SK-N-SH (cell line): ENCODE results near the gene SDK1.
"Not testable (repeated sequence)": the region's sequence is repeated elsewhere in the genome, so short reads cannot be mapped to it uniquely, and the experiment has no call there.

Experiments used
- EP300 ChIP-seq, 2 experiments: IDR thresholded peaks; 2 replicates each; pipeline versions ENCODE4 v1.4.0 to v1.6.1; 2012; ENCODE audit warnings: borderline replicate concordance in 1 of 2, low read depth in 1 of 2, low read length in 1 of 2
- EZH2phosphoT487 ChIP-seq: fragments of 200-600 bp; sonication (generic); IDR thresholded peaks from 2 replicates; pipeline ENCODE4 v1.6.1; 2017; ENCODE audit warnings: low read depth, mixed run types, mild to moderate bottlenecking, antibody characterized with exemption, moderate library complexity, borderline replicate concordance
- GATA2 ChIP-seq: sonication (generic); formaldehyde crosslinking; IDR thresholded peaks from 2 replicates; pipeline ENCODE4 v1.5.0; 2020; ENCODE audit warnings: mild to moderate bottlenecking, missing genetic modification reagents
- MAX ChIP-seq: IDR thresholded peaks from 2 replicates; pipeline ENCODE4 v1.4.0; 2012; ENCODE audit warnings: low read depth
- PBX3 ChIP-seq: IDR thresholded peaks from 2 replicates; pipeline ENCODE4; 2012
- POLR2AphosphoS5 ChIP-seq: IDR thresholded peaks from 2 replicates; pipeline ENCODE4 v1.6.1; 2012; ENCODE audit warnings: low read depth, low read length
- SMC3 ChIP-seq: IDR thresholded peaks from 2 replicates; pipeline ENCODE4 v1.6.1; 2012; ENCODE audit warnings: low read depth, low read length, improper control_type of control experiment
- TAF1 ChIP-seq: IDR thresholded peaks from 2 replicates; pipeline ENCODE4 v1.6.1; 2012; ENCODE audit warnings: low read depth, mild to moderate bottlenecking, low read length, moderate library complexity, borderline replicate concordance
- TF ChIP-seq, protein P1 (sequence below): fragments of 200-600 bp; sonication (generic); IDR thresholded peaks from 2 replicates; pipeline ENCODE4 v1.6.1; 2017; ENCODE audit warnings: antibody characterized with exemption, mild to moderate bottlenecking, moderate library complexity
- TF ChIP-seq, protein P2 (sequence below): IDR thresholded peaks from 2 replicates; pipeline ENCODE4 v1.6.1; 2012; ENCODE audit warnings: mild to moderate bottlenecking, low read depth, low read length, moderate library complexity
- TF ChIP-seq, protein P3 (sequence below): IDR thresholded peaks from 2 replicates; pipeline ENCODE4 v1.4.0; 2012; ENCODE audit warnings: low read depth, borderline replicate concordance

DNA sequence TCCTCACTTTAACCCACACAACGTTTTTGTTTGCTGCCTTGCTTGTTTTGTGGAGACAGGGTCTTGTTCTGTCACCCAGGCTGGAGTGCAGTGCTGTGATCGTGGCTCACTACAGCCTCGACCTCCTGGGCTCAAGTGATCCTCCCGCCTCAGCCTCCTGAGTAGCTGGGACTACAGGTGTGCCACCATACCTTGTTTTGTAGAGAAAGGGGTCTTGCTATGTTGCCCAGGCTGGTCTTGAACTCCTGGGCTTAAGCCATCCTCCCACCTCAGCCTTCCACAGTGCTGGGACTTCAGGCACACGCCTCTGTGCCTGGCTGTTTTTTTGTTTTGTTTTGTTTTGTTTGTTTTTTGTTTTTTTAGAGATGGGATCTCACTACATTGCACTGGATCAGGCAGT, 935.8 kb downstream of the SDK1 start:
- not testable (repeated sequence) for TF ChIP-seq EZH2phosphoT487; GATA2; EP300 (IDR thresholded peaks at IDR 0.05; ENCODE audit: borderline replicate concordance in 1 of 2, low read depth in 1 of 2, low read length in 1 of 2); SMC3; POLR2AphosphoS5; PBX3; TAF1; MAX
- TF ChIP-seq, protein P1, sequence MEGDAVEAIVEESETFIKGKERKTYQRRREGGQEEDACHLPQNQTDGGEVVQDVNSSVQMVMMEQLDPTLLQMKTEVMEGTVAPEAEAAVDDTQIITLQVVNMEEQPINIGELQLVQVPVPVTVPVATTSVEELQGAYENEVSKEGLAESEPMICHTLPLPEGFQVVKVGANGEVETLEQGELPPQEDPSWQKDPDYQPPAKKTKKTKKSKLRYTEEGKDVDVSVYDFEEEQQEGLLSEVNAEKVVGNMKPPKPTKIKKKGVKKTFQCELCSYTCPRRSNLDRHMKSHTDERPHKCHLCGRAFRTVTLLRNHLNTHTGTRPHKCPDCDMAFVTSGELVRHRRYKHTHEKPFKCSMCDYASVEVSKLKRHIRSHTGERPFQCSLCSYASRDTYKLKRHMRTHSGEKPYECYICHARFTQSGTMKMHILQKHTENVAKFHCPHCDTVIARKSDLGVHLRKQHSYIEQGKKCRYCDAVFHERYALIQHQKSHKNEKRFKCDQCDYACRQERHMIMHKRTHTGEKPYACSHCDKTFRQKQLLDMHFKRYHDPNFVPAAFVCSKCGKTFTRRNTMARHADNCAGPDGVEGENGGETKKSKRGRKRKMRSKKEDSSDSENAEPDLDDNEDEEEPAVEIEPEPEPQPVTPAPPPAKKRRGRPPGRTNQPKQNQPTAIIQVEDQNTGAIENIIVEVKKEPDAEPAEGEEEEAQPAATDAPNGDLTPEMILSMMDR, result not testable (repeated sequence)
- TF ChIP-seq, protein P2, sequence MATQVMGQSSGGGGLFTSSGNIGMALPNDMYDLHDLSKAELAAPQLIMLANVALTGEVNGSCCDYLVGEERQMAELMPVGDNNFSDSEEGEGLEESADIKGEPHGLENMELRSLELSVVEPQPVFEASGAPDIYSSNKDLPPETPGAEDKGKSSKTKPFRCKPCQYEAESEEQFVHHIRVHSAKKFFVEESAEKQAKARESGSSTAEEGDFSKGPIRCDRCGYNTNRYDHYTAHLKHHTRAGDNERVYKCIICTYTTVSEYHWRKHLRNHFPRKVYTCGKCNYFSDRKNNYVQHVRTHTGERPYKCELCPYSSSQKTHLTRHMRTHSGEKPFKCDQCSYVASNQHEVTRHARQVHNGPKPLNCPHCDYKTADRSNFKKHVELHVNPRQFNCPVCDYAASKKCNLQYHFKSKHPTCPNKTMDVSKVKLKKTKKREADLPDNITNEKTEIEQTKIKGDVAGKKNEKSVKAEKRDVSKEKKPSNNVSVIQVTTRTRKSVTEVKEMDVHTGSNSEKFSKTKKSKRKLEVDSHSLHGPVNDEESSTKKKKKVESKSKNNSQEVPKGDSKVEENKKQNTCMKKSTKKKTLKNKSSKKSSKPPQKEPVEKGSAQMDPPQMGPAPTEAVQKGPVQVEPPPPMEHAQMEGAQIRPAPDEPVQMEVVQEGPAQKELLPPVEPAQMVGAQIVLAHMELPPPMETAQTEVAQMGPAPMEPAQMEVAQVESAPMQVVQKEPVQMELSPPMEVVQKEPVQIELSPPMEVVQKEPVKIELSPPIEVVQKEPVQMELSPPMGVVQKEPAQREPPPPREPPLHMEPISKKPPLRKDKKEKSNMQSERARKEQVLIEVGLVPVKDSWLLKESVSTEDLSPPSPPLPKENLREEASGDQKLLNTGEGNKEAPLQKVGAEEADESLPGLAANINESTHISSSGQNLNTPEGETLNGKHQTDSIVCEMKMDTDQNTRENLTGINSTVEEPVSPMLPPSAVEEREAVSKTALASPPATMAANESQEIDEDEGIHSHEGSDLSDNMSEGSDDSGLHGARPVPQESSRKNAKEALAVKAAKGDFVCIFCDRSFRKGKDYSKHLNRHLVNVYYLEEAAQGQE, result not testable (repeated sequence)
- TF ChIP-seq, protein P3, sequence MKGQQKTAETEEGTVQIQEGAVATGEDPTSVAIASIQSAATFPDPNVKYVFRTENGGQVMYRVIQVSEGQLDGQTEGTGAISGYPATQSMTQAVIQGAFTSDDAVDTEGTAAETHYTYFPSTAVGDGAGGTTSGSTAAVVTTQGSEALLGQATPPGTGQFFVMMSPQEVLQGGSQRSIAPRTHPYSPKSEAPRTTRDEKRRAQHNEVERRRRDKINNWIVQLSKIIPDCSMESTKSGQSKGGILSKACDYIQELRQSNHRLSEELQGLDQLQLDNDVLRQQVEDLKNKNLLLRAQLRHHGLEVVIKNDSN, result not testable (repeated sequence)
